Measurements from ENCODE around the gene PIK3IP1.
A peak's percentile ranks its signal among the peaks of the same experiment; 100 is the strongest.
"Not testable (repeated sequence)": the region's sequence is repeated elsewhere in the genome, so short reads cannot be mapped to it uniquely, and the experiment has no call there.

PIK3IP1 gene, protein sequence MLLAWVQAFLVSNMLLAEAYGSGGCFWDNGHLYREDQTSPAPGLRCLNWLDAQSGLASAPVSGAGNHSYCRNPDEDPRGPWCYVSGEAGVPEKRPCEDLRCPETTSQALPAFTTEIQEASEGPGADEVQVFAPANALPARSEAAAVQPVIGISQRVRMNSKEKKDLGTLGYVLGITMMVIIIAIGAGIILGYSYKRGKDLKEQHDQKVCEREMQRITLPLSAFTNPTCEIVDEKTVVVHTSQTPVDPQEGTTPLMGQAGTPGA

DNA sequence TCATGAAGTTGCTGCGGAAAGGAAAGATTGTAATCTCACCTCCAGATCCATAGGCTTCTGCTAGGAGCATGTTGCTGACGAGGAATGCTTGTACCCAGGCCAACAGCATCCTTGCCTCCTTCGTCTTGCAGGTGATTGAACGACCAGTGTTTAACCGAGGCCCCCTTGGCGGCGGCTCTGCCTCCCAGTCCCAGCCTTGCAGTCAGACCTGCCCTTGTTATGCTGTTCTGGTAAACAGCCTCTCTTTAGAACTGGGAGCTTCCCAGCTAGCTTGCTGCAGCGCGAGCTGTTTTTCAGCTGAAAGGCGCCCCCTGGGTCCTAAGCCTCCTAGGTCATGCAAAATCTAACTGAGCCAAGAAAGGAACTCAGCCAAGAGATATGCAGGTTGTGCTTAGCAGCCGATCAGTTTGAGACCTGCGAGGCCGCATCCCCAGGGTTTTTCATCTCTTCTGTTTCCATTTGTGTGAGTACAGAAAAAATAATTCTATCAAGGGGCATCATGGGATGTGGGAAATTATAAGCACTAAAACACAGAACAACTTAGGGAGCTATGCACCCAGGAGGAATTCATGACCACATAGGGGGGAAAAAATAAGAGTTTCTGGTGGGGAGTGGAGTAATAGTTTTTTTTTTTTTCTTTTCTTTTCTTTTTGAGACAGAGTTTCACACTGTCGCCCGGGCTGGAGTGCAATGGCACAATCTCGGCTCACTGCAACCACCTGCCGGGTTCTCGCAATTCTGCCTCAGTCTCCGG, at the start of gene PIK3IP1:
Gene PIK3IP1, minus strand, starts transcription at position 253 of the 754 bp plus-strand sequence. Its CDS starts 144 bp downstream, at position 109.
- peak; percentile 95 for DNase-seq (ENCODE audit: low spot score)

DNA sequence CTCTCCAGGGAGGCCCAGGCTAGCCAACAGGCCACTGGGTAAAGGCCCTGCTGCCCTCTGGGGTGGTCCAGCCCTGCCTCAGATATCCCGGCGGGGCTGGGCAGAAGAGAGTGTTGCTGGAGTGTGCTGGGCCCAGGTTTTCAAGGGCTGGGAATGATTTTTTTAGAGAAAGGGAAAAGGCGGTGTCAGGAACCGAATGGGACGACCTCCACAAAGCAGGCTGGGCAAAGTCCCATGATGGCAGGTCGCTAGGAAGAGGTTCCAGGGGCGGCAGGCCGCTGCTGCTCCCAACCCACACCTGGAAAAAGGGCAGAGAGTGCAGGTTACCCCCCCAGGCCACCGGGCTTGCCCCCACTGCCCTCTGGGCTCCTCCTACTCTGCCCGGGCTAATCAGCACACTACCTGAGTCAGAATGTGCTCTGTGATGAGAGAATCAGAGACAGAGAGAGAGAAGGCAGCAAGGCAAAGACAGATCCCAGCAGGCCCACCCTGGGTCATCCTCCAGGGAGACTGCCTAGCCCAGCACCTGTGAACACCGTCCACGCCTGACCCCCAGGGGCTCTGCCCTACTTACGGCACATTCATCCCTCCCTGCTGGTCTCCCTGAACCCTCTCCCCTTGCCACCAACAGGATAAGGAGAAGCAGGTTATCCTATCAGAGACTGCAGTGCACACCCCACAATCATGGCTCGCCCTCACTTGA, 49.2 kb upstream of the PIK3IP1 start:
- no peak for DNase-seq (ENCODE audit: low spot score)

DNA sequence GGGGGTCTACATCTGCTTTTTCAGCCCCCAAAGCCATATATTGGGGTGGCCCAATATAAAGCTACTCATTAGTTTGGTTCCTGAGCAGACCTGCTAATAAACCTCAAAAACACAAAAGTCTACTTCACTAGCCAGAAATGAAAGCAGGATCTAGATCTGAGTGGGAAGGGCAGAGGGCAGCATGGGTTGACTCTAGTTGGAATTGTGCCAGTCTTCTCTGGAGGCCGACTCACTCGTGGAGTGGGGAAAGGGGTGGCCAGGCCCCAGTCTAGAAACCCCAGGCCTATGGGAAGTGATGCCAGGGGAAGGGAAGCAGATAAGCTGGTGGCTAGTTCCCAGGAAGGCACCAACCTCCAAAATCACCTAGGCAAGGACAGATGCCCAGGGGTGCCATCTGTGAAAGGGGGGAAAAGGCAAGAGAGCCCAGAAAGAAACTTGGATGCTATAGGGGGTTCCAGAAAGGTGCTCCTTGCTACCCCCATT, 48.5 kb upstream of the PIK3IP1 start:
- no peak for DNase-seq (ENCODE audit: low spot score)

DNA sequence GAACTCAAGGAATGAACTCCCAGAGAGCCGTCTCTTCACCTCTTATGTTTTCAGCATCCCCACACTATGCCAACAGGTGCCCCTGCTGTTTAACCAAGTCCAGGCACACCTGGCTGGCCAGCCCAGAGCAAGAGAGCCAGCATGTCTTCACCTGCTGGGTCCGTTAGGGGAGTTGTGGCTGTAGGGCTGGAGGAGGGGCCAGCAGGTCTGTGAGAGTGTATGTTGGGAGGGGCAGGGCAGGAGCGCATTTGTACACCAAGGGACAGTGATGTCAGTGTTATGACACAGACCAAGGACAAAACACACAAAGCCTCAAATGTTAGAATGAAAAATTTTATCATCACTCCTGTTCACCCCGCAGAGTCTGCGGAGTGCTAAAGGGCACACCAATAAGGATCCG, 48.1 kb upstream of the PIK3IP1 start:
- DNase-seq (ENCODE audit: low spot score), result no peak

DNA sequence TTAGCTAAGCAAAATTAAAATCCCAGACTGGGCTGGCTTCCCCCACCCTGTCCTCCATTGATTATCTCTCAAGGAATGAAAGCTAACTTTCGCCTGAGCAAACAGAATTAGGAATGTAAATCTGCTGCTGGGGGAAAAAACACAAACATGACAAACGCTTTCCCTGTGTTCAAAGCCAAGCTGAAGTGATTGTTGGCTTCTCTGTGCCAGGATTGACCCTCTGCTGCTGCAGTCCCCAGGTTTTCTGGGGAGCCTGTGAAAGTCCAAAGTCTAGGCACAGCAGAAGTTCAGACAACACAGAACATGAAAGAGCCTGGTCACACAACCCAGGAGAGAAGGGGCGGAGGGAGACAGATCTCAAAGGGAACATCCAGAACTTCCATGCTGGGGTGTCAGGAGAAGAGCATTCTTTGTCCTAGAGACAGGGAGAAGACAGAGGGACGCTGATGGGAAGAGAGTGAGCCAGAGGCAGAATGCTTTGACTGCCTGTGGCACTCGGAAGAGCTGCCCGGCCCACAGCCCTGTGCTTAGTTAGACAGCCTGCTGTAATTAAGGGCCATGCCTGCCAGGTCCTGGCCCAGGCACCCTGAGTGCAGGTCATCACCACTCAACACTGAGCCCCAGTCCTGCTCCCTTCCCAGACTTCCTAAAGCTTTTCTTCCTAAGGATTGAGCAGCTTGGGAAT, 47.0 kb upstream of the PIK3IP1 start:
- no peak for DNase-seq (ENCODE audit: low spot score)

DNA sequence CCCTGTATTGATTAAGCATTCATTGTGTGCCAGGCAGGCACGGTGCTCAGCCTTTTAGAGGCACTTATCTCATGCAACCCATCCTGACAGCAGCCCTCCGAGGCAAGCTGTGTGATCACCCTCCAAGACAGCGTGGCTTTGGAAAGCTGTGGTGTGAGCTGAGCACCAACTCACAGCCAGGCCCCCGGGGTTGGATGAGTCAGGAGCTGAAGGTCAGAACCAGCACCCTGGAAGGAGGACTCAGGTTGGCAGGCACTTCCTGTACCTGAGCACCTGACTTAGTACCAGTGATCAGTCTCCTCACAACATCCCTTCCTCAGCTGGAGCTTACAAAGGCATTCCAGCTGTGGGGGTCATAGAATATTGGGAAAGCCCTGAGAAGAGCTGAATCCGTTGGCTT, 44.9 kb upstream of the PIK3IP1 start:
- no peak for DNase-seq (ENCODE audit: low spot score)

DNA sequence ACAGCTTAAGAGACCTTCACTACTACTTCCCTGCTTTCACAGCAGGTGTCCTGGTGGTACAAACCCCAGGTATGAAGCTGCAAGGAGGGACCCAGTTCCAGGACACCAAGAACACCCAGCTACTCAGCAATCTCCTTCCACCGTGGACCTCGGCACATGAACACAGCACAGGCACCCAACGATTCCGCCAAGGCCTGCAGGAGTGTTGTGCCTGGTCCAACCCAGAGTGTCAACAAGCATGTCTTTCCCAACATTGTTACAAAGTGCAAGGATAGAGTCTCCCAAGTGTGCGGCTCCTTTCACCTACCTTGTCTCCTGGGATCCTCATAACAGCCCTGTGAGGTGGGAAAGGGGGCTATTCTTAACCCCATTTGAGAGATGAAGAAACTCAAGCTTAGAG, 42.0 kb upstream of the PIK3IP1 start:
- DNase-seq (ENCODE audit: low spot score), result no peak

DNA sequence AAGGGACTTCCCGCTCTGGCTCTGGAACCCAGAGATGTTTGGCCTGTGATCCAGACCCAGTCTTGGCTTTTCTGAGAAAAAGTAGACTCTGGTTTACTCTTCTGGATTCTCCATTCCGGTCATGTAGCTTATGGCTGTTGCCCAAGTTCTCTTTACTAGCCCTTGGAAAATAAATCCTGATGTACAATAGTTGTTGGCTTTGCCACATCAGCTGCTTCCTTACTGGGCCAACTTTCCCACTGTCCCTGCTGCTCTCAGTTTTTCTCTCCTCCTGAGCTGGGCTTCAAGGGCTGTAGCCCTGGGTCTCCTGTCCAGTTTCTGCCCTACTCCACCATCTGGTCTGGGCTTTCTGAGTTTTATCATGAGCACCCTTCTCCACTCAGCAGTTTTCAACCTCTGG, 41.4 kb upstream of the PIK3IP1 start:
- no peak for DNase-seq (ENCODE audit: low spot score)

DNA sequence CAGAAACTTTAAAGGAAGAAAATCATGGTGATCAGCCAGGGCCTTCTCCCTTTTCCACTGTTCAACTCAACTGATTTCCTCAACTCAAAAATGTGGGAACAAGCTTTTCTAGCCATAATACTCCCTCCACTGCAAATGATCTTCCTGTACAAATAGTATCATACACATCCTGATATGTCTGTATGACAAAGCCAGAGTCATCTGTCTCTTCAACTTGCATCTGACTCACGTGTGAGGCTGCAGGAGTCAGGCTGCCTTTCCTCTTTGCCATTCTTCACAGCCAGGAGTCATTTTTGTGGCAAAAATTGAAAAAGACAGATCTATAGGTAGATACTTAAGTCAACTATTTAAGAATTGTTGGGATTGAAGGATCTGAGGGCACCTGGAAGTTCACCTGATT, 40.6 kb upstream of the PIK3IP1 start:
- no peak for DNase-seq (ENCODE audit: low spot score)

DNA sequence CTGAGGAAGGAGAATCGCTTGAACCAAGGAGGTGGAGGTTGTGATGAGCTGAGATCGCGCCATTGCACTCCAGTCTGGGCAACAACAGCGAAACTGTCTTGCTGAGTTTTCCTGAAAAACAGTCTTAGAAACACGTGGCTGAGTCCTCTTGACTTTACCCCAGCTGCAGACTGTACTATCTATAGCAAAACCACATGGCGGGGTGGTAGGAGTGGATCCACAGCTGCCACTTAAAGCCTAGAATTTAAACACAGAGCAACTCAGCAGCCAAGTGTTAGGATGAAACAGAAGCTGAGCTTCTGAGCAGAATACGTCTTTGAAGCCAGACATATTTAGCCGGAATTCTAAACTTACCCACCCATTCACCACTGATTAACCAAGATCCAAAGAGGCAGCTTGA, 39.7 kb upstream of the PIK3IP1 start:
- no peak for DNase-seq (ENCODE audit: low spot score)

DNA sequence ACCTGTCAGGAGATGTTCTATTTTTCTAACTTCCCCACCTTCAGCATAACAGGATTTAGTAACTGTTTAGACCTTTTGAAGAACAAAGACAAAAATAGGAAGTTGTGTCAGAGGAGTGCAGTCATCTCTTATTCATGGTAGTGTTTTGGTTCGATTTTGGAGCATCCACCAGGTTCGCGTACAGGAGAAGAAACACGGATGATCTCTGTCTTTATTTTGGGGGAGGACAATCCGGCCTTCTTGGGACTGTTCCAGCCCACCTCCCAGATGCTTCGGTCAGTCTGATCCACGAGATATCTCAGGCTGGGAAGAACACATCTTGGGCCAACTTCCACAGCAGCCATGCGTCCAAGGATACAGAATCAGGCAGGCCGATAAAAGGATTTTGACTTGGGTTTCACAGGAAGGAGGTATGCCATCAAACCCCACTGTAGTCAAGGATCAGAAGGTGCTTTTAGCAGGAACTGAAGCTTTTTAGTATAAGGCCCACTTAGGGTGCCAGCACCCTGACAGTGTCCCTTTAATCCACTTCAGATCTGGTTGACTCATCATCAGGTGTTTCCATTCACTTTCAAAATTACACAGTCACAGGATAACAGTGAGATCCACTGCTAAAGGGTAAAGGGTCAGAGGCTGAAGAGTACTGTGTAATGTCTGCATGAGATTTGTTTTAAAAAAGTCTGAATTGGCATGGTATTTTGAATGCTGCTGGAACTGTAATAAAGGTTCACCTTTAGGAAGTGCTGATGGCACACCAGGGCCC, 37.3 kb upstream of the PIK3IP1 start:
- no peak for DNase-seq (ENCODE audit: low spot score)

DNA sequence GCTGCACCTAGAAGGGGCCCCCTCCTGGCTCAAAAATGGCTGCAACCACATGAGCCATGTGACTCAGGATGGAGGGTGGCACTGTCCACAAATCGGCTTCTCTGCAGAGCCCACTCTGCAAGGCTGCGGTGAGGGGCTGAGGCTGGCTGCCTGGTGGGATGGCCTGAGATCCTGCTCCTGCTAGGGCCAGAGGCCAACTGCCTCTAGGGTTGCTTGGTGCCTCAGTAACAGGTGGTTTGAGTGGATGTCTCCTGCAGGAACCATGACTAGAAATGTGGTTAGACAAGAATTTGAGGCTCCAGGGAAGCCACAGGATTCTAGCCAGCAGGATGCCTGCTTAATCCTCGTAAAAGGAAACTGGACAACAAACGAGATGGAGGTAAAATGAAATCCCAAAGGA, 36.7 kb upstream of the PIK3IP1 start:
- DNase-seq (ENCODE audit: low spot score), result no peak

DNA sequence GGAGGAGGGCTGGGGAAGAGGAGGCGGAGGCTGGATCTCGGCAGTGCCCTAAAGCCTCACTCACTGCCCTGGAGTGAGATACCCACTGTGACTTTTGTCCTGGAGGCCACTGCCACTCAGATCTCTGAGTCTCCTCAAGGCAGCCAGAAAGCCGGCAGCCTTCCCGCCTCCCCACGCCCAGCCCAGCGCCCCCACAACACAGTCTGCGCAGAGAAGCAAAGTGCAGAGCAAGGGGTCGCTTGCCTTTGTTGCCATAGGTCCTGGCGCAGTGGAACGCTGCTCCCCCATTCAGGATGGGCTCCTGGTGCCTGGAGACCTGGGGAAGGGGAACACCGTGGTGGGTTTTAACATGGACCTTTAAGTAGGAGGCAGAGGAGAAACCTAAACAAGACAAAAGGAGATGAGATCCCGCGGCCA, 36.3 kb upstream of the PIK3IP1 start:
- no peak for DNase-seq (ENCODE audit: low spot score)

DNA sequence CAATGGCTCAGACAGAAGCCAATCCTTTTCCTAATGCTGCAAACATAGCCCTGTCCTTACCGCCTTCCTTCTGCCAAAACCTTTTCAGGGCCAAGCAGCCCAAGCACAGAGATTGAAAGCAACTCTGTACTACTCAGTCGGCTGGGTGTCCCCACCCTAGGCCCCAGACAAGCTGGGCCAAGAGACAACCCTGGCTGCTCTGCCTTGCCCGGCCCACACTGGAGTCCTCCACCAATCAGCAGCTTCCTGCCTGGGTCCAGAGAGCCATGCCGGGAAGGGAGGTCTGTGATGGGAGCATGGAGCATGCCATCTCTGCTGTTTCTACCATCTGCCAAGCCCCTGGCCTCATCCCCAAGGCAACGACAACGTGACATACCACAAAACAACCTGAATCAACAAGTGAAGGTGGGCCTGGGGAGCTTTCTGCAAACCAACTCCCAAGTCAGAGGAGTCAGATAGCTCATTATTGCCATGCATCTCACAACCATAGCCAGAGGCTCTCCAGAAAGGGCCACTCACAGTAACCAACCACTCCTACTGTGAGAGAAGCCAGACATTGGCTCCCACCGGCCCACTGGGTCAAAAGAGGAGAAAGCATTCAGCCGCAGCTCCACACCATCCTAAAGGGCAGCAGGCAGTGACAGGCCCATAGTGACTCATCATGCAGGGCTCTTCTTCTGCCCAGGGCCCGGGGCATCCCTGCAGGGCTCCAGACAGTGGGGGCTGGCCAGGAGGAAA, 35.7 kb upstream of the PIK3IP1 start:
- DNase-seq (ENCODE audit: low spot score), result no peak

DNA sequence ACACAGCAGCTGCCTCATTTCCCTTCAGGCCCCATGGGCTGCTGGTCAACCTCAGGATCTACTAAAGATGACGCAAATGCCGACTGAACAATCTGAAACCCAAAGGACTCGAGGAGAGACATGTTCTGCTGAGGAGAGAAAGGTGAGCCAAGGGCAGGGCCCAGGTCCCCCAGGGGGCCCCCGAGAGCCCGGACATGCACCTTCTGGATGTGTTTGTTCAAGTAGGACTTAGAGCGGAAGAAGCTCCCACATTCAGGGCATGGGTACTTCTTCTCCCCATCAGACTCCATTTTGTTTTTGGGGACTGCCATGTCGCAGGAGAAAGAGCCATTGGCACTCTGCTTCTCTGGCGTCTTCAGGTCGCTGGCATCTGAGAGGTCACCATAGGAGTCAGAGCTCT, 34.6 kb upstream of the PIK3IP1 start:
- no peak for DNase-seq (ENCODE audit: low spot score)

DNA sequence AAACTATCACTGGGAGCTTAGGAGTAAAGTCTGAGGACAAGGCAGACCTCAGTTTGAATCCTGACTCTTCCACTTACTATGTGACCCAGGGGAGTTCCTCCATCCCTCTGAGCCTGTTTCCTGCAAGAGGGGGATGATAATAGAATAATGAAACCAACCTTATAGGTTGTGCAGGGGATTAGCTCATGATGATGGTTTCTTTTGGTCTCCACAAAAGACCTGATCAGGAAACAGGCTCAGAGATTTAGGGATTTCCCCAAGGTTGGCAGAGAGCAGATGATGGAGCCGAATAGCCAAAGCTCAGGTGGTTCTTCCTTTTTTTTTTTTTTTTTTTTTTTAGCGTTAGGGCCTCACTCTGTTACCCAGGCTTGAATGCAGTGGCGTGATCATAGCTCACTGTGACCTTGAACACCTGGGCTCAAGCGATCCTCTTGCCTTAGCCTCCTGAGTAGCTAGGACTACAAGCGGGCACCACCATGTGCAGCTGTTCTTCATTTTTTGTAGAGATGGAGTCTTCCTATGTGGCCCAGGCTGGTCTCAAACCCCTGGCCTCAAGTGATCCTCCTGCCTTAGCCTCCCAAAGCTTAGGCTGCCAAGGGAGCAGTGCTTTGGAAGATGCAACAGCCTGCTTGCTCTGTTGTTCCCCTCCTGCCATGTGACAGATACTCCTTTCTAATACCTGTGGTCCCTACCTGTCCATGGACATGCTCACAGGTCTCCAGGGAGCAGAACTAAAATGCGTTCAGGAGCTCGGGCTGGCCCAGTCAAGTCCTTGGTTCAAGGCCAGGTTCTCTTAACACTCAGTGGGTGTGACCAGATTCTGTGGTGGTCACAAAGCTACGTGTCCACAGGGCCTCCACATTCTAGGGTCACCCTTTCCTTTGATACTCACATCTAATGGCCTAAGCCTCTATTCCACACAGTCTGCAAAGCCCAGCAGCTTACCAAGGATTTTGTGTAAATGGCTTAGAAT, 31.6 kb upstream of the PIK3IP1 start:
- no peak for DNase-seq (ENCODE audit: low spot score)

DNA sequence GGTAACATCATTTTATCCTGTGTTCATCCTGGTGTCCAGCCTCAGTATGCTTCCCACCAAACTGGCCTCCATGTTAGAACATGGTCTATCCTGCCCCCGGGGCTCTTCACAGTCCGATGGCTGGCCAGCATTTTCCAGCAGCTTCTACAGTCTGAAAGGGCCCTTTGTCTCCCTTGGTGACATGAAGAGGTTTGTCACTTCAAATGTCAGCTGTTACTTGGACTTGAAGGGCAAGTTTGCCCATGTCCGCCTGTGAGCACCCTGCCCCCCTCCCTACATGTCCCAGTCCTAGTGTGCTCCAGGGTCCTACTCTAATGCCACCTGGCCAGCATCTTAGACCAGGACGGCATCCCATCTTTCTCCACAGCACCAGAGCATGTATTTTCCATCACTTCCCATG, 29.1 kb upstream of the PIK3IP1 start:
- DNase-seq (ENCODE audit: low spot score), result no peak

DNA sequence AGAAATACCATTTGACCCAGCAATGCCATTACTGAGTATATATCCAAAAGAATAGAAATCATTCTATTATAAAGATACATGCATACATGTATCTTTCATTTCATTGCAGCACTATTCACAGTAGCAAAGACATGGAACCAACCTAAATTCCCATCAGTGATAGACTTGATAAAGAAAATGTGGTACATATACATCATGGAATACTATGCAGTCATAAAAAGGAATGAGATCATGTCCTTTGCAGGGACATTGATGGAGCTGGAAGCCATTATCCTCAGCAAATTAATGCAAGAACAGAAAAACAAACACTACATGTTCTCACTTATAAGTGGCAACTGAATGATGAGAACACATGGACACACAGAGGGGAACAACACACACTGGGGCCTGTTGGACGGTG, 21.9 kb upstream of the PIK3IP1 start:
- not testable (repeated sequence) for DNase-seq (ENCODE audit: low spot score)

DNA sequence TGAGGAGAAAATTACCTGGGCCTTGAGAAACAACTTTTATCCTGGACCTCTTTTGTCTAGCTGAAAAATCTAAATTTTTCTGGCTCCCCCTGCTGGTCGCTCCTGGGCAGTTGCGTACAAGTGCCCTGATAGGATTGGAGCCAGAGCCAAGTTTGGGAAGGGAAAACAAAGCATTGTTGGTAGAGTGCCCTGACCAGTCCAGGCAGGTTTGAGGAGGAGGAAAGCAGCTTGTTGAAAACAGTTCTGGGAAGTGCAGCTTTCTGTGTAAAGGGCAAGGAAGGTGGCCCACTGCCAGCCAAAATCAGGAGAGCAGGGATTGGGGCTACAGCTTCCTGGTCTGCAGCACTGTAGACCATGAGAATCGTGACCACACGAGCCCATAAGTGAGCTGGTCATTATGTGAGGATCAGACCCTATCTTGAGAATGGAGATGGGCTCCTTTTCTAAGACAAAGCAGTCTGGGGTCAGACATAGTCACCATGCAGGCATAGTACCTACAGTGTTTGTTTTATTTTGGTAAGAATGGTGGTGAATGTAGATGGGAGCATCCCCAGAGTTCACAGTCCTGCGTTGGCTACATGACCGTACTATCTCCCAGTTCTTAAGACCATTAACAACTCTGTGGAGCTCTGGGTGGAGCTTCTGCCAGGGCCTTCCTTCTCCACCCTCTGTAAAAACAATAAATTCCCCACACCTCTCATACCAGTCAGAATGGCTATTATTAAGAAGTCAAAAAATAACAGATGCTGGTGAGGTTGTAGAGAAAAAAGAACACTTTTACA, 21.3 kb upstream of the PIK3IP1 start:
- peak; percentile 59 for DNase-seq (ENCODE audit: low spot score)

Measured in NAMALWA (cell line).